HCT116 (cell line): ENCODE measurements around the gene SEC11A.

Experiments used
- CTCF ChIP-seq, 3 experiments: fragments of 200-600 bp in 1 of 3; sonication (generic) in 1 of 3; IDR thresholded peaks in 2 of 3; conservative IDR thresholded peaks in 1 of 3; 2 replicates each; pipeline ENCODE4 v1.5.1; 2012 to 2017; ENCODE audit warnings: low read depth in 2 of 3, low read length in 2 of 3, antibody characterized with exemption in 1 of 3, borderline replicate concordance in 1 of 3, control low read depth in 1 of 3, mild to moderate bottlenecking in 1 of 3, mixed read lengths in 1 of 3, mixed run types in 1 of 3, moderate library complexity in 1 of 3; ENCODE audit not compliant: insufficient read depth in 1 of 3
- EGR1 ChIP-seq: IDR thresholded peaks from 2 replicates; pipeline ENCODE4 v1.6.1; 2012; ENCODE audit warnings: low read depth
- EZH2 ChIP-seq: fragments of 200-600 bp; sonication (generic); IDR thresholded peaks from 2 replicates; pipeline ENCODE4 v1.6.1; 2017; ENCODE audit warnings: antibody characterized with exemption, mixed run types
- MAX ChIP-seq: IDR thresholded peaks from 2 replicates; pipeline ENCODE4 v1.6.1; 2012
- POLR2A ChIP-seq: IDR thresholded peaks from 2 replicates; pipeline ENCODE4 v1.7.0; 2011; ENCODE audit warnings: borderline replicate concordance; ENCODE audit not compliant: insufficient read depth, insufficient read length; ENCODE audit errors: extremely low read depth
- RAD21 ChIP-seq: IDR thresholded peaks from 2 replicates; pipeline ENCODE4 v1.6.1; 2012; ENCODE audit warnings: low read depth, mild to moderate bottlenecking

- no peak for TF ChIP-seq CTCF (IDR thresholded peaks at IDR 0.05 in 2 of 3, conservative IDR thresholded peaks at IDR 0.05 in 1 of 3; ENCODE audit: borderline replicate concordance in 1 of 3, insufficient read depth in 1 of 3, low read depth in 2 of 3, low read length in 2 of 3)
- TF ChIP-seq EZH2 = no peak
- TF ChIP-seq MAX = no peak
- TF ChIP-seq POLR2A = no peak
- no peak for TF ChIP-seq EGR1
- no peak for TF ChIP-seq RAD21
Observed at GRCh38 chr15:84633311-84634227, 82.4 kb downstream of the SEC11A start.
